HT-29 (cell line): Measurements from ENCODE around the gene ARNT2. TPM values are rescaled to one million over a fixed set of nuclear protein-coding genes. Genes with fewer than 3 reads are reported as not detected.

Source experiments
- DNase-seq: peaks from one replicate; pipeline ENCODE4 v3.0.0-alpha.2; 2015; ENCODE audit warnings: low spot score
- total RNA-seq: library from RNA; depleted of rRNA; stranded (reverse); fragments of >200 nt; shearing (Covaris generic); gene quantifications from 2 replicates; pipeline ENCODE4 v1.2.3, GENCODE V29; 2014

The ARNT2 gene
- total RNA-seq, 1 experiment from 2014 or later, result not detected

GRCh38 chr15:80573606-80574005, 169.4 kb downstream of the ARNT2 start:
- no peak for DNase-seq

GRCh38 chr15:80574590-80574989, 170.4 kb downstream of the ARNT2 start:
- no peak for DNase-seq

- DNase-seq, result no peak
These were observed 172.4 kb downstream of the ARNT2 start for GRCh38 chr15:80576519-80577090.

- DNase-seq, result no peak
These were observed 173.5 kb downstream of the ARNT2 start for GRCh38 chr15:80577552-80578205.

GRCh38 chr15:80578206-80578595, 174.0 kb downstream of the ARNT2 start:
- no peak for DNase-seq

- DNase-seq, result no peak
These were observed 174.7 kb downstream of the ARNT2 start for GRCh38 chr15:80578871-80579270.

- DNase-seq, result no peak
These were observed 175.4 kb downstream of the ARNT2 start for GRCh38 chr15:80579611-80580010.

- no peak for DNase-seq
These were observed 175.9 kb downstream of the ARNT2 start for GRCh38 chr15:80580106-80580505.

GRCh38 chr15:80580536-80581260, 176.5 kb downstream of the ARNT2 start:
- DNase-seq, result no peak

- DNase-seq, result no peak
These were observed 177.8 kb downstream of the ARNT2 start for GRCh38 chr15:80581976-80582375.

GRCh38 chr15:80582816-80583423, 178.7 kb downstream of the ARNT2 start:
- no peak for DNase-seq

GRCh38 chr15:80584561-80584964, 180.4 kb downstream of the ARNT2 start:
- DNase-seq, result peak; percentile 32

GRCh38 chr15:80584973-80585525, 180.9 kb downstream of the ARNT2 start:
- DNase-seq, result no peak

GRCh38 chr15:80585544-80586018, 181.4 kb downstream of the ARNT2 start:
- DNase-seq, result peak; percentile 21

- no peak for DNase-seq
These were observed 182.0 kb downstream of the ARNT2 start for GRCh38 chr15:80586161-80586560.

- DNase-seq, result no peak
These were observed 182.8 kb downstream of the ARNT2 start for GRCh38 chr15:80587007-80587406.

- DNase-seq, result no peak
These were observed 183.8 kb downstream of the ARNT2 start for GRCh38 chr15:80587816-80588456.

- no peak for DNase-seq
These were observed 184.6 kb downstream of the ARNT2 start for GRCh38 chr15:80588801-80589200.

GRCh38 chr15:80590761-80591355, 186.7 kb downstream of the ARNT2 start:
- no peak for DNase-seq

- DNase-seq, result no peak
These were observed 187.3 kb downstream of the ARNT2 start for GRCh38 chr15:80591471-80591870.
